ENCODE results near the gene LGALS9. TPM values are rescaled to one million over a fixed set of nuclear protein-coding genes. Genes with fewer than 3 reads are reported as not detected.

Gene LGALS9
- polyA plus RNA-seq, 1 donor (not counting 4 experiments of a cell fraction or from before 2014, with no cell fraction given): 0.94 TPM

- dilution Hi-C loops (cut with MboI; ENCODE audit: extremely low pct_ligation_motif_present, low sequenced_read_pairs): no loop called here
- no peak for FAIRE-seq
- no peak overlapping the region for H3K27ac ChIP-seq (ENCODE audit: control insufficient read depth, insufficient read depth, low read length)
These were observed 30.5 kb upstream of the LGALS9 start for GRCh38 chr17:27600471-27600870.

GRCh38 chr17:27601069-27601974 is 29.7 kb upstream of the LGALS9 start:
- TF ChIP-seq CTCF (optimal IDR thresholded peaks at IDR 0.05 in 1 of 3, IDR thresholded peaks at IDR 0.05 in 1 of 3, conservative IDR thresholded peaks at IDR 0.05 in 1 of 3; ENCODE audit: extremely low read depth in 1 of 3, insufficient read depth in 2 of 3, low read length in 3 of 3) (peak; percentile 78 to 89 (median 82)), EZH2 (IDR thresholded peaks at IDR 0.05; ENCODE audit: low read length) (no peak)
- no peak overlapping the region for H3K27ac ChIP-seq (ENCODE audit: control insufficient read depth, insufficient read depth, low read length)
- no peaks in the 10 kb centered on the region for H3K27me3 ChIP-seq (ENCODE audit: control insufficient read depth, extremely low read depth, insufficient read depth, low read length)
- H3K9me1 ChIP-seq (ENCODE audit: control insufficient read depth, extremely low read depth, insufficient read depth, low read length): no peaks in the 10 kb centered on the region
- no peaks in the 10 kb centered on the region for H4K20me1 ChIP-seq (ENCODE audit: control insufficient read depth, extremely low read depth, insufficient read depth, low read length)
- no peaks in the 10 kb centered on the region for H3K79me2 ChIP-seq (ENCODE audit: control insufficient read depth, insufficient read depth, low read length)
- H3K4me1 ChIP-seq (ENCODE audit: control insufficient read depth, extremely low read depth, insufficient read depth, low read length): peaks cover 4% of the 10 kb centered on the region
- no peak overlapping the region for H2AFZ ChIP-seq (ENCODE audit: control insufficient read depth, low read length)
- H3K9me3 ChIP-seq (ENCODE audit: control insufficient read depth, low read depth, low read length): no peaks in the 10 kb centered on the region
- DNase-seq (ENCODE audit: low read depth, low spot score): no peak
- H3K36me3 ChIP-seq (ENCODE audit: control insufficient read depth in 2 of 2, extremely low read depth in 1 of 2, insufficient read depth in 2 of 2, low read length in 2 of 2): no peaks in the 10 kb centered on the region
- no peak overlapping the region for H3K4me2 ChIP-seq (ENCODE audit: control insufficient read depth, extremely low read depth, insufficient read depth, low read depth, low read length)
- no peak overlapping the region for H3K4me3 ChIP-seq (ENCODE audit: control insufficient read depth in 2 of 3, extremely low read depth in 1 of 3, insufficient read depth in 2 of 3, low read depth in 1 of 3, low read length in 3 of 3)
- dilution Hi-C loops (cut with MboI; ENCODE audit: extremely low pct_ligation_motif_present, low sequenced_read_pairs): no loop called here
- FAIRE-seq: peak; percentile 83
- H3K9ac ChIP-seq (ENCODE audit: control insufficient read depth, extremely low read depth, insufficient read depth, low read length): no peak overlapping the region

More at GRCh38 chr17:27600471-27600870, 30.5 kb upstream of the LGALS9 start:
- Histone ChIP-seq H2AFZ (ENCODE audit: control insufficient read depth, low read length) (no peak overlapping the region), H4K20me1 (ENCODE audit: control insufficient read depth, extremely low read depth, insufficient read depth, low read length) (no peaks in the 10 kb centered on the region), H3K4me3 (ENCODE audit: control insufficient read depth in 2 of 3, extremely low read depth in 1 of 3, insufficient read depth in 2 of 3, low read depth in 1 of 3, low read length in 3 of 3) (no peak overlapping the region), H3K4me2 (ENCODE audit: control insufficient read depth, extremely low read depth, insufficient read depth, low read depth, low read length) (no peak overlapping the region), H3K36me3 (ENCODE audit: control insufficient read depth in 2 of 2, extremely low read depth in 1 of 2, insufficient read depth in 2 of 2, low read length in 2 of 2) (no peaks in the 10 kb centered on the region), H3K9me1 (ENCODE audit: control insufficient read depth, extremely low read depth, insufficient read depth, low read length) (no peaks in the 10 kb centered on the region), H3K9me3 (ENCODE audit: control insufficient read depth, low read depth, low read length) (no peaks in the 10 kb centered on the region), H3K4me1 (ENCODE audit: control insufficient read depth, extremely low read depth, insufficient read depth, low read length) (peaks cover 4% of the 10 kb centered on the region), H3K79me2 (ENCODE audit: control insufficient read depth, insufficient read depth, low read length) (no peaks in the 10 kb centered on the region), H3K9ac (ENCODE audit: control insufficient read depth, extremely low read depth, insufficient read depth, low read length) (no peak overlapping the region), H3K27me3 (ENCODE audit: control insufficient read depth, extremely low read depth, insufficient read depth, low read length) (no peaks in the 10 kb centered on the region)
- DNase-seq (ENCODE audit: low read depth, low spot score): no peak
- TF ChIP-seq EZH2 (IDR thresholded peaks at IDR 0.05; ENCODE audit: low read length) (no peak), CTCF (optimal IDR thresholded peaks at IDR 0.05 in 1 of 3, IDR thresholded peaks at IDR 0.05 in 1 of 3, conservative IDR thresholded peaks at IDR 0.05 in 1 of 3; ENCODE audit: extremely low read depth in 1 of 3, insufficient read depth in 2 of 3, low read length in 3 of 3) (no peak)

All from keratinocyte (primary cell).